HG02981 (cell line): ENCODE data around the gene TGFB2.
A peak's percentile ranks its signal among the peaks of the same experiment; 100 is the strongest.
"Not testable (repeated sequence)": the region's sequence is repeated elsewhere in the genome, so short reads cannot be mapped to it uniquely, and the experiment has no call there.

ENCODE experiments used
- ATAC-seq: cut with Tn5 transposase; IDR thresholded peaks from one replicate; pipeline ENCODE4 v1.9.1; 2021; ENCODE audit warnings: mild to moderate bottlenecking, moderate library complexity; ENCODE audit not compliant: unreplicated experiment

Gene TGFB2

GRCh38 chr1:218344814-218345672 lies at the start of gene TGFB2:
Gene TGFB2 (plus strand): TSS chr1:218345336. CDS start chr1:218346702, 1,366 bp downstream.
- ATAC-seq, result peak; percentile 39

GRCh38 chr1:218296162-218296561 lies 49.0 kb upstream of the TGFB2 start:
- ATAC-seq, result no peak

GRCh38 chr1:218297461-218297860 lies 47.7 kb upstream of the TGFB2 start:
- no peak for ATAC-seq

GRCh38 chr1:218297867-218298266 lies 47.3 kb upstream of the TGFB2 start:
- ATAC-seq, result no peak

GRCh38 chr1:218298398-218298797 lies 46.7 kb upstream of the TGFB2 start:
- no peak for ATAC-seq

- no peak for ATAC-seq
Observed at GRCh38 chr1:218299416-218299815, 45.7 kb upstream of the TGFB2 start.

- ATAC-seq, result no peak
Observed at GRCh38 chr1:218301217-218301616, 43.9 kb upstream of the TGFB2 start.

- no peak for ATAC-seq
Observed at GRCh38 chr1:218302155-218302554, 43.0 kb upstream of the TGFB2 start.

- ATAC-seq, result no peak
Observed at GRCh38 chr1:218303176-218303879, 41.8 kb upstream of the TGFB2 start.

GRCh38 chr1:218304281-218305039 lies 40.7 kb upstream of the TGFB2 start:
- ATAC-seq, result peak; percentile 90

GRCh38 chr1:218305472-218306064 lies 39.6 kb upstream of the TGFB2 start:
- ATAC-seq, result no peak

GRCh38 chr1:218312509-218312908 lies 32.6 kb upstream of the TGFB2 start:
- ATAC-seq, result no peak

GRCh38 chr1:218314316-218314715 lies 30.8 kb upstream of the TGFB2 start:
- no peak for ATAC-seq

GRCh38 chr1:218315638-218316037 lies 29.5 kb upstream of the TGFB2 start:
- no peak for ATAC-seq

GRCh38 chr1:218317061-218317460 lies 28.1 kb upstream of the TGFB2 start:
- no peak for ATAC-seq

- ATAC-seq, result not testable (repeated sequence)
Observed at GRCh38 chr1:218320182-218320581, 25.0 kb upstream of the TGFB2 start.

GRCh38 chr1:218322762-218323161 lies 22.4 kb upstream of the TGFB2 start:
- no peak for ATAC-seq

- ATAC-seq, result no peak
Observed at GRCh38 chr1:218323568-218324225, 21.4 kb upstream of the TGFB2 start.

- ATAC-seq, result no peak
Observed at GRCh38 chr1:218324226-218324580, 20.9 kb upstream of the TGFB2 start.

- ATAC-seq, result no peak
Observed at GRCh38 chr1:218328769-218329168, 16.4 kb upstream of the TGFB2 start.
